GM18517 (cell line): Measurements from ENCODE around the gene SPG7.
"Not testable (repeated sequence)": the region's sequence is repeated elsewhere in the genome, so short reads cannot be mapped to it uniquely, and the experiment has no call there.

Source experiments
- ATAC-seq: cut with Tn5 transposase; IDR thresholded peaks from one replicate; pipeline ENCODE4 v1.9.1; 2021; ENCODE audit warnings: mild to moderate bottlenecking, moderate library complexity; ENCODE audit not compliant: unreplicated experiment

SPG7 gene

GRCh38 chr16:89575247-89576152 lies 67.3 kb downstream of the SPG7 start, which contains the start of gene CPNE7:
Gene CPNE7, plus strand, starts transcription at chr16:89575758. Its CDS starts 140 bp downstream, at chr16:89575898.
- no peak for ATAC-seq

GRCh38 chr16:89576153-89577054 lies 68.2 kb downstream of the SPG7 start:
- no peak for ATAC-seq

DNA sequence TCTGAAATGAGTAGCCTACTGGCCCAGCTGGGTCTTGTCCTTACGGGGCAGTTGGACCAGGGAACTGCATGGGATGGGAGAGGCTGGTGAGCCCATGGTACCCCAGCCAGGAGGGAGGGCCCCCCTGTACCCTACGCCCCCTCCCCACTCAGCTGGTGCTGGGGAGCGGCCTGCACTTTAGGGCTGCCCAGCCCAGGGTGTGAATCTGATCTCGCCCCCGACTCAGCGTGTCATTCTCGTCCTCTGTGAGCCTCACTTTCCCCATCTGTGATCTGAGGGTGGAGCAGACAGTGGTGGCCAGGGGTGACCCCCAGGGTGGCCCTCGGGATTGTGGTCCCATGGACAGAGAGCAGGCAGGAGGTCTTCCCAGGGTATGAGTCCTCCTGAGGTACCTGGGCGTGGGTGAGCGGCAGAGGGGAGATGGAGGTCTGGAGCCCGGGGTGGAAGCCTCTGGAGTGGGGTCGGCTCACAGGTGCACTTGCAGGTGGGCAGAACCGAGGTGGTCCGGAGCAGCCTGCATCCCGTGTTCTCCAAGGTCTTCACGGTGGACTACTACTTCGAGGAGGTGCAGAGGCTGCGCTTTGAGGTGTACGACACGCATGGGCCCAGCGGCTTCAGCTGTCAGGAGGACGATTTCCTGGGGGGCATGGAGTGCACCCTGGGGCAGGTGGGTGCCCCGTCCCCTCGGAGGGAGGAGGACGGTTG lies 69.0 kb downstream of the SPG7 start:
- no peak for ATAC-seq

DNA sequence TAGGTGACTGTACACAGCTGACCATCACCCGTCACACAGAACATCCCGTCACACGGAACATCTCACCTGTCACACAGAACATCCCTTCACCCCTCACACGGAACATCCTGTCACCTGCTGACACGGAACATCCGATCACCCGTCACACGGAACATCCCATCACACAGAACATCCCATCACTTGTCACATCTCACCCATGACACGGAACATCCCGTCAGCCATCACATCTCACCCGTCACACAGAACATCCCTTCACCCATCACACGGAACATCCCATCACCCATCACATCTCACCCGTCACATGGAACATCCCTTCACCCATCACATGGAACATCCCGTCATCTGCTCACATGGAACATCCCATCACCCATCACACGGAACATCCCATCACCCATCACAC lies 71.1 kb downstream of the SPG7 start:
- ATAC-seq: no peak

DNA sequence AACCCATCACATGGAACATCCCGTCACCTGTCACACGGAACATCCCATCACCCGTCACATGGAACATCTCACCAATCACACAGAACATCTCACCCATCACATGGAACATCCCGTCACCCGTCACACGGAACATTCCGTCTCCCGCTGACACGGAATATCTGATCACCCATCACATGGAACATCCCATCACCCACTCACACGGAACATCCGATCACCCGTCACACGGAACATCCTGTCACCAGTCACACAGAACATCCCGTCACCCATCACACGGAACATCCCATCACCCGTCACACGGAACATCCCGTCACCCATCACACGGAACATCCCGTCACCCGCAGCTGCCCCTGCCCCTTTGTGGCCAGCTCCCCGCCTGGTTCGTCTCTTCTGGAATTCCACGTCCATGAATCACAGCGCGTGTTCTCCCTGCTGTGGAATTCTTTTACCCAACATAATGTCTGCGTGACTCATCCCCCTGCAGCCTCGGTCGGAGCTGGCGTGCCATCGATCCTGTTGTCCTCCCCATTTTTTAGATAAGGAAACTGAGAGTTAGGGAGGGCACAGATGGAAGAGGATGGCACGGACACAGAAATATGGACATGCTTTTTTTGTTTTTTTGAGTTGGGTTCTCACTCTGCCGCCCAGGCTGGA lies 73.0 kb downstream of the SPG7 start:
- no peak for ATAC-seq

DNA sequence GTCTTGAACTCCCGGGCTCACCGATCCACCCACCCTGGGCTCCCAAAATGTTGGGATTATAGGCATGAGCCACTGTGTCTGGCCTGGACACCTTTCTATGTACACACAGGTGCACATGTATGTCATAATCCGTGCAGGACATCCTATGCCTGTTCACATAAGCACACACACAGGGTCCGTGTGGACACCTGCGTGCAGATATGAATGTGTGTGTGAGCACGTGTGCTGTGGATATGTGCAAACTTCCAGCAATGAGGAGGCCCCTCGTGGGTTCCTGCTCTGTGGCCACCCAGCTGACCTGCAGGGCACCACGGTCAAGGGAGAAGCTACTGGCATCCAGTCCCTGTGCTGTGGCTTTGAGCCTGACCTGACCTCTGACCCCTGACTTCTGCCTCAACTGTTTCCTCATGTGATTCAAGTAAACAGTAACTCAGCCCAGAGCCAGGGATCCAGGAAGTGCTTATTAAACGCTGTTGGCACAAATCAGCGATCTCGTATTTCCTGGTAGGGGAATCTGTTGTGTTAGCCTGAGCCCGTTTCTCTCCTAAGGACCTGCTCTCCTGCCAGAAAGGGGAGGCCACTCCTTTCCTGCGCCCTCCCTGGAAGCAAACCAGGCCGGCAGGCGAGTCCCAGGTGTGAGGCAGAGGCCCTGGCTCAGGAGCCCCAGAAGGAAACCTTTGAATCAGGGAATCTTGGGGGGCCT lies 73.8 kb downstream of the SPG7 start:
- ATAC-seq: no peak

GRCh38 chr16:89582614-89583196 lies 74.5 kb downstream of the SPG7 start:
- no peak for ATAC-seq

- ATAC-seq: no peak
Measured at GRCh38 chr16:89583197-89583894, 75.1 kb downstream of the SPG7 start.

DNA sequence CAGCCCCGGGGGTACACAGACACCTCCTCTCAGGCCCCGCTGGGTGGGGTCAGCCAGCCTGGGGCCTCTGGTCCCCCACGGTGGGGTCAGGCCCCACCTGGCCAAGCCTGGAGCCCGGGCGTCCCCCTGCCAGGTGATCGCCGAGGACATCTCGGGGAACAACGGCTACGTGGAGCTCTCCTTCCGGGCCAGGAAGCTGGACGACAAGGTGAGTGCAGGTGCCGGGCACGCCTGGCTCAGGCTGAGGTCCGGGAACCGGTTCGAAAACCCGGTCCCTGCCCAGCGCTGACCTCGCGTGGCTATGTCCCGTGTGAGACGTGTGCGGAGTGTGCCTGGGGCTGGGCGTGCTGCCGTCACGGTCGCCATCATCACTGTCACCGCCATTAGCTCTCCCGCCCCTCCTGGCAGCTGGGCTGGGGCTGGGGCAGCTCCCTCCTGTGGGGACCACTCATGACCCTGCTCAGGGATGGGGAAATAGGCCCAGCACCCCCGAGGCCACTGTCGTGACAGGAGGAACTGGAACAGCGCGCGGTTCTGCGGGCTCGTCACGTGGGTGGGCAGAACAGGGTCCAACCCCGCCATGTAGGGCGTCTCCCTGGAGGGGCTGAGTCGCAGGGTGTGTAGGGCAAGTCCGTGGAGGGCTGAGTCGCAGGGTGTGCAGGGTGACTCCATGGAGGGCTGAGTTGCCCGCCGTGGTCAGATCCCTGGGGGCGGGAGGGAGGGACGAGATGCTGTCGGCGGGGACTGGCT lies 75.9 kb downstream of the SPG7 start:
- ATAC-seq: no peak

- ATAC-seq: no peak
Measured at GRCh38 chr16:89584768-89585549, 76.8 kb downstream of the SPG7 start.

DNA sequence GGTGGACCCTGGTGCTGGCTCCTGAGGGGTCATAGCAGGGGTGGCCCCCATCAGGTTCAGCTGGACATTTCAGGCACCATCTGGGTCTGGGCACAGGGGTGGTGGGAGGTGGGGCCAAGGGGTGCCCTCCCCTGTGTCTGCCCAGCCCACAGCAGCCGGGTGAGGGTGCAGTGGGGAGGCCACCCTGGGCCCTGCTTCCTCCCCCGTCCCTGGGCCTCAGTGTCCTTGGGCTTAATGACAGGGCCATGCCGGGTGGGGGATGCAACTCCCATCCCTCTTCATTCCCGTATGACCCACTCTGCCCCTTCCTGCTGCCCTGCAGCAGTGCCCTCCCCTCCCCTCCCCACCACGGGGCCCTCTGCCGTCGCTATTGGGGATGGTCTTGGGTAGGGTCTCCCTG lies 78.0 kb downstream of the SPG7 start:
- no peak for ATAC-seq

- ATAC-seq: no peak
Measured at GRCh38 chr16:89586853-89587252, 78.7 kb downstream of the SPG7 start.

DNA sequence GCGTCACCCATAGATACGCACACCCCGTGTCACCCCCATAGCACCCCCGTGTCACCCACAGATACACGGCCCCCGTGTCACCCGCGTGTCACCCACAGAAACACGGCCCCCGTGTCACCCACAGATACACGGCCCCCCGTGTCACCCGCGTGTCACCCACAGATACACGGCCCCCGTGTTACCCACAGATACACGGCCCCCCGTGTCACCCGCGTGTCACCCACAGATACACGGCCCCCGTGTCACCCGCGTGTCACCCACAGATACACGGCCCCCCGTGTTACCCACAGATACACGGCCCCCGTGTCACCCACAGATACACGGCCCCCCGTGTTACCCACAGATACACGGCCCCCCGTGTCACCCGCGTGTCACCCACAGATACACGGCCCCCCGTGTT lies 79.5 kb downstream of the SPG7 start:
- ATAC-seq: not testable (repeated sequence)

- no peak for ATAC-seq
Measured at GRCh38 chr16:89588413-89589109, 80.4 kb downstream of the SPG7 start.

- ATAC-seq: no peak
Measured at GRCh38 chr16:89589241-89589926, 81.2 kb downstream of the SPG7 start.

- ATAC-seq: no peak
Measured at GRCh38 chr16:89593841-89594240, 85.6 kb downstream of the SPG7 start.
